SK-N-MC (cell line): ENCODE results near the gene UBQLN4.
A peak's percentile ranks its signal among the peaks of the same experiment; 100 is the strongest.

Experiments used
- EZH2 ChIP-seq: fragments of 200-600 bp; sonication (generic); IDR thresholded peaks from one replicate; pipeline ENCODE4 v1.6.1; 2017; ENCODE audit warnings: antibody characterized with exemption
- POLR2AphosphoS5 ChIP-seq: IDR thresholded peaks from 2 replicates; pipeline ENCODE4 v1.6.1; 2012; ENCODE audit warnings: mild to moderate bottlenecking, low read depth, low read length, borderline replicate concordance

GRCh38 chr1:156020293-156021092 lies 33.1 kb downstream of the UBQLN4 start, which contains the start of gene SSR2:
- no peak for TF ChIP-seq EZH2
- TF ChIP-seq POLR2AphosphoS5, result peak; percentile 93
